ENCODE data around the gene NOTCH2. TPM values are rescaled to one million over a fixed set of nuclear protein-coding genes. Genes with fewer than 3 reads are reported as not detected.

Gene NOTCH2
- total RNA-seq, 1 donor from 2014 or later, result 75.6 TPM

GRCh38 chr1:119920104-119920968 lies 149.1 kb downstream of the NOTCH2 start:
- DNase-seq (ENCODE audit: extremely low spot score in 2 of 2), result no peak
- peaks cover 0 to 97% of the 10 kb centered on the region in 2 donors for H3K36me3 ChIP-seq
- H3K27ac ChIP-seq, result no peak overlapping the region
- H3K9me3 ChIP-seq, result no peaks in the 10 kb centered on the region
- no peak overlapping the region for H3K4me3 ChIP-seq
- TF ChIP-seq CTCF (IDR thresholded peaks at IDR 0.05) (no peak), POLR2AphosphoS5 (IDR thresholded peaks at IDR 0.05; ENCODE audit: insufficient read depth in 1 of 2, low read depth in 1 of 2) (no peak), POLR2A (IDR thresholded peaks at IDR 0.05) (no peak)
- H3K4me1 ChIP-seq, result no peaks in the 10 kb centered on the region
- no peaks in the 10 kb centered on the region for H3K27me3 ChIP-seq
- intact Hi-C loops (cut with DNase I), result no loop called here

DNA sequence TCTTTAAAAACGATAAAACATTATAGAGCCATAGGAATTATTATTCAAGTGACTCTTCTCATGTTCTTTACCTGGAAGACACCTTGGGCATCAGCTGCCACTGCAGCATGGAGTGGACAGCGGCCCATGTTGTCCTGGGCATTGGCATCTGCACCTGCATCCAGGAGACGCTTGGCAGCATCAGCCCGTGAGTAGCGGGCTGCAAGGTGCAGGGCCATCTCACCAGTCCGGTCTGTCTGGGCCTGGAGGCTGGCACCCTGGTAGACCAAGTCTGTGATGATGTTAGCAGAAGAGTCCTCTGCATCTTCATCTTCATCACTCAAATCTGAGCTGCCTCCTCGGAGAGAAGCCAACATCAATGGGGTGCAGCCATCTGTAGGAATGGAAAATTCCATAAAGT lies 150.2 kb downstream of the NOTCH2 start:
- H3K36me3 ChIP-seq, result peaks cover 0 to 88% of the 10 kb centered on the region in 2 donors
- H3K4me3 ChIP-seq, result no peak overlapping the region
- no peaks in the 10 kb centered on the region for H3K4me1 ChIP-seq
- no peaks in the 10 kb centered on the region for H3K27me3 ChIP-seq
- no peak for DNase-seq (ENCODE audit: extremely low spot score in 2 of 2)
- no peaks in the 10 kb centered on the region for H3K9me3 ChIP-seq
- TF ChIP-seq CTCF (IDR thresholded peaks at IDR 0.05) (no peak), POLR2A (IDR thresholded peaks at IDR 0.05) (no peak), POLR2AphosphoS5 (IDR thresholded peaks at IDR 0.05; ENCODE audit: insufficient read depth in 1 of 2, low read depth in 1 of 2) (no peak)
- intact Hi-C loops (cut with DNase I), result no loop called here
- H3K27ac ChIP-seq, result no peak overlapping the region

DNA sequence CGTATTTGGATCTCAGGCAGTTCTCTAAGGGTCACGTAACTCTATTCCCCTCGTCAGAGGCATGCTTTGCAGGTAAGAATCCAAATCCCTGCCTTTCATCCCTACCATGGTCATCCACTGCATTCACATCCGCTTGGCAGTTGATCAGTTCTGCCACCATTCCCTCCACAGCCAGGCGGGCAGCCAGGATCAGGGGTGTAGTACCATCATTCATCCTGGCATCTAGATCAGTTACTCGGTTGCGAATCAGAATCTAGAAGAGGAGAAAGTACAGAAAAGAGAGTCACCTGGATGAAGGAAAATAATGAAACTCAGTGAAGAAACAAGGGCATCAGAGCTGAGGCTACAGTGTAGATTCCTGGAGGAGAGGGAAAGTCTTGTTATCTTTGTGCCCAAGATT lies 151.2 kb downstream of the NOTCH2 start:
- no peaks in the 10 kb centered on the region for H3K27me3 ChIP-seq
- H3K4me1 ChIP-seq, result no peaks in the 10 kb centered on the region
- TF ChIP-seq CTCF (IDR thresholded peaks at IDR 0.05) (no peak), POLR2A (IDR thresholded peaks at IDR 0.05) (no peak), POLR2AphosphoS5 (IDR thresholded peaks at IDR 0.05; ENCODE audit: insufficient read depth in 1 of 2, low read depth in 1 of 2) (no peak)
- no peak for DNase-seq (ENCODE audit: extremely low spot score in 2 of 2)
- no peak overlapping the region for H3K27ac ChIP-seq
- H3K36me3 ChIP-seq, result peaks cover 0 to 80% of the 10 kb centered on the region in 2 donors
- intact Hi-C loops (cut with DNase I), result no loop called here
- no peak overlapping the region for H3K4me3 ChIP-seq
- no peaks in the 10 kb centered on the region for H3K9me3 ChIP-seq

DNA sequence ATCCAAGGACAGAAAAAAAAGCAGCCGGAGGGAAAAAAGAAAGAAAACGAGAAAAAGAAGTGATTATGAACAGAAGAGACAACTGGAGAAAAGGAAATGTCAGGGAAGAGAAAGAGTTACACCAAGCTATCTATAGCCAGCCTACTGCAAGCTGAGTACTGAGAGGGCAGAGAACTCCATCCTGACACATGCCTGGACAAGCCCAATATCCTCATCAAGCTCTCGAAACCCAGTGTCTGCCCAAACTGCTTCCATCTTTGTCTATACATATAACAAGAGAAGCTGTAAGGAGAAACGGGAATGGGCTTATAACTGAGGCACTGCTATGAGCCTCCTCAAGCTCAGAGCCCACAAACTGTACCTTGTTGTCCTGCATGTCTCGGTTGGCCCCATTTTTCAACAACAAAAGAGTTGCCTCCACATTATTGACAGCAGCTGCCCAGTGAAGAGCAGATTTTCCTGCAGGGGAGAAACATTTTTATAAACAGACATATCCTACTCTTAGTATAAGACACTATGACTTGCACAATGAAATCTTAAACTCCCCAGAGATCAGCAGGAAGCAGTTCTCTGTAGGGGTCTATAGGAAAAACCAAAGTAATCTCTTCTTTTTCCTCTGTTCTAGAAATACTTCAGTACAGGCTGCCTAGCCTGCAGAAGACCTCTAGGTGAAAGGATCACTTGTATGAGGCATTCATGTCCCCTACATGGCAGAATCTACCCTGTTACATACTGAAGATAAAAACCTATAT lies 152.0 kb downstream of the NOTCH2 start:
- Histone ChIP-seq H3K36me3 (peaks cover 0 to 72% of the 10 kb centered on the region in 2 donors), H3K4me1 (no peaks in the 10 kb centered on the region), H3K27ac (no peak overlapping the region), H3K9me3 (no peaks in the 10 kb centered on the region), H3K27me3 (no peaks in the 10 kb centered on the region), H3K4me3 (no peak overlapping the region)
- intact Hi-C loops (cut with DNase I), result no loop called here
- DNase-seq (ENCODE audit: extremely low spot score in 2 of 2), result no peak
- TF ChIP-seq POLR2A (IDR thresholded peaks at IDR 0.05) (no peak), POLR2AphosphoS5 (IDR thresholded peaks at IDR 0.05; ENCODE audit: insufficient read depth in 1 of 2, low read depth in 1 of 2) (no peak), CTCF (IDR thresholded peaks at IDR 0.05) (no peak)

Data from vagina (tissue), 2 donors.